Keratinocyte (primary cell): ENCODE data around the gene TRAPPC1.

Experiments
- EZH2 ChIP-seq: IDR thresholded peaks from one replicate; pipeline ENCODE4 v1.6.1; 2012; ENCODE audit warnings: inconsistent platforms, mild to moderate bottlenecking, low read length, moderate library complexity
- TF ChIP-seq, protein P1 (sequence below), 3 experiments: IDR thresholded peaks in 1 of 3; conservative IDR thresholded peaks in 1 of 3; optimal IDR thresholded peaks in 1 of 3; 2 replicates in 2 of 3; 3 replicates in 1 of 3; pipeline versions ENCODE3 to v1.5.1; 2011; ENCODE audit warnings: low read length in 3 of 3, mild to moderate bottlenecking in 3 of 3, moderate library complexity in 2 of 3, control low read depth in 1 of 3, inconsistent platforms in 1 of 3; ENCODE audit not compliant: insufficient read depth in 2 of 3; ENCODE audit errors: extremely low read depth in 1 of 3

- TF ChIP-seq EZH2: no peak
- TF ChIP-seq, protein P1, sequence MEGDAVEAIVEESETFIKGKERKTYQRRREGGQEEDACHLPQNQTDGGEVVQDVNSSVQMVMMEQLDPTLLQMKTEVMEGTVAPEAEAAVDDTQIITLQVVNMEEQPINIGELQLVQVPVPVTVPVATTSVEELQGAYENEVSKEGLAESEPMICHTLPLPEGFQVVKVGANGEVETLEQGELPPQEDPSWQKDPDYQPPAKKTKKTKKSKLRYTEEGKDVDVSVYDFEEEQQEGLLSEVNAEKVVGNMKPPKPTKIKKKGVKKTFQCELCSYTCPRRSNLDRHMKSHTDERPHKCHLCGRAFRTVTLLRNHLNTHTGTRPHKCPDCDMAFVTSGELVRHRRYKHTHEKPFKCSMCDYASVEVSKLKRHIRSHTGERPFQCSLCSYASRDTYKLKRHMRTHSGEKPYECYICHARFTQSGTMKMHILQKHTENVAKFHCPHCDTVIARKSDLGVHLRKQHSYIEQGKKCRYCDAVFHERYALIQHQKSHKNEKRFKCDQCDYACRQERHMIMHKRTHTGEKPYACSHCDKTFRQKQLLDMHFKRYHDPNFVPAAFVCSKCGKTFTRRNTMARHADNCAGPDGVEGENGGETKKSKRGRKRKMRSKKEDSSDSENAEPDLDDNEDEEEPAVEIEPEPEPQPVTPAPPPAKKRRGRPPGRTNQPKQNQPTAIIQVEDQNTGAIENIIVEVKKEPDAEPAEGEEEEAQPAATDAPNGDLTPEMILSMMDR (optimal IDR thresholded peaks at IDR 0.05 in 1 of 3, IDR thresholded peaks at IDR 0.05 in 1 of 3, conservative IDR thresholded peaks at IDR 0.05 in 1 of 3; ENCODE audit: extremely low read depth in 1 of 3, insufficient read depth in 2 of 3, low read length in 3 of 3): peak; percentile 12 to 37 (median 21)
Observed at GRCh38 chr17:7932949-7933348, 1.2 kb upstream of the TRAPPC1 start.
